Gastroesophageal sphincter (tissue), 3 donors: ENCODE data around the gene XPNPEP1.

Experiments used
- CTCF ChIP-seq, 4 experiments: fragments of 200-600 bp in 2 of 4; fragments of 450-650 bp in 2 of 4; sonication (generic) in 1 of 4; IDR thresholded peaks; one replicate each; pipeline ENCODE4 v1.5.1; 2017 to 2019; ENCODE audit warnings: antibody characterized with exemption in 4 of 4, mild to moderate bottlenecking in 2 of 4, moderate library complexity in 2 of 4
- POLR2A ChIP-seq, 2 donors: fragments of 450-650 bp; IDR thresholded peaks; one replicate each; pipeline ENCODE4 v1.6.1; 2017; ENCODE audit warnings: antibody characterized with exemption in 2 of 2, mild to moderate bottlenecking in 2 of 2, moderate library complexity in 1 of 2

DNA sequence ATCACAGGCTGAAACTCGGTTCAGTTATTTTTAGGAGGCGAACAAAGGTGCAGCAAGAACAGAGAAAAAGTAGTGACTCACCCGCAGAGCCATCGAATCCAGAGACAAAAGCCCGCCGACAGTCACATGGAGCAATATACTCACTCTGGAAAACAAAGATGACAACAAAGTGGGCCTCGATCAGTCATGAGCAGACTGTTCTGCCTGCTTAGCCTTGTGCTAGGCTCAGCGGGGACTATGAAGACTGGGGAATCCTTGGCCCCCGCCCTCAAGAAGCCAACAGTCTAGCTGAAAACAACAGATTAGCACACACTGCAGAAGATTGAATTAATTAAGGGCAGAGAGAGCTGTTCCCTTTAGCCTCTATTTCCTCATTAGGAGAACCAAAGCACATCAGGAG is 30.4 kb downstream of the XPNPEP1 start:
- TF ChIP-seq CTCF (IDR thresholded peaks at IDR 0.05) (no peak), POLR2A (IDR thresholded peaks at IDR 0.05) (no peak)
